Stimulated activated CD4-positive, alpha-beta T cell treated with anti-CD3 and anti-CD28 coated beads, Interleukin-1b, Interleukin-23, amount 100 ng/mL, for 1 hour (primary cell): ENCODE data around the gene PCDHB7.
"Not testable (repeated sequence)": the region's sequence is repeated elsewhere in the genome, so short reads cannot be mapped to it uniquely, and the experiment has no call there.

Experiments used
- DNase-seq, 2 donors: peaks; one replicate each; pipeline ENCODE4 v3.0.0-alpha.2; 2020; ENCODE audit warnings: low read depth in 2 of 2

Gene PCDHB7

GRCh38 chr5:141224844-141225243 lies 52.4 kb downstream of the PCDHB7 start:
- DNase-seq, result not testable (repeated sequence)

GRCh38 chr5:141225421-141225820 lies 53.0 kb downstream of the PCDHB7 start:
- not testable (repeated sequence) for DNase-seq
